Muscle layer of colon (tissue), 2 donors: ENCODE measurements around the gene OSTC.

Experiments used
- H3K27ac ChIP-seq: one replicate; pipeline ENCODE4 v1.7.0; 2013; ENCODE audit warnings: low read depth, mild to moderate bottlenecking, low read length, moderate library complexity
- H3K27me3 ChIP-seq, 2 donors: one replicate each; pipeline ENCODE4 v1.7.0; 2013; ENCODE audit warnings: low read length in 2 of 2, mild to moderate bottlenecking in 2 of 2; ENCODE audit not compliant: insufficient read depth in 2 of 2, control insufficient read depth in 1 of 2
- H3K36me3 ChIP-seq: one replicate; pipeline ENCODE4 v1.7.0; 2013; ENCODE audit warnings: mild to moderate bottlenecking, low read length; ENCODE audit not compliant: insufficient read depth
- H3K4me1 ChIP-seq: one replicate; pipeline ENCODE4 v1.7.0; 2013; ENCODE audit warnings: mild to moderate bottlenecking, low read length; ENCODE audit not compliant: insufficient read depth
- H3K4me3 ChIP-seq, 2 donors: one replicate each; pipeline ENCODE4 v1.7.0; 2013; ENCODE audit warnings: low read length in 2 of 2, low read depth in 1 of 2, mild to moderate bottlenecking in 1 of 2, moderate library complexity in 1 of 2
- H3K9ac ChIP-seq: one replicate; pipeline ENCODE4 v1.7.0; 2013; ENCODE audit warnings: low read length
- H3K9me3 ChIP-seq: one replicate; pipeline ENCODE4 v1.7.0; 2013; ENCODE audit warnings: mild to moderate bottlenecking, low read length
- donor health status: abdominal sarcoma.
- donor health status: Adenocarcinoma of cecum.

Gene OSTC

GRCh38 chr4:108651014-108651791, 804 bp downstream of the OSTC start:
- Histone ChIP-seq H3K4me3 (peak overlapping the region; percentile 90 to 97), H3K4me1 (peaks cover 21% of the 10 kb centered on the region), H3K9me3 (no peaks in the 10 kb centered on the region), H3K36me3 (peaks cover 4% of the 10 kb centered on the region), H3K27me3 (no peaks in the 10 kb centered on the region), H3K9ac (peak overlapping the region; percentile 85), H3K27ac (peak overlapping the region; percentile 87)

GRCh38 chr4:108662629-108663028, 12.2 kb downstream of the OSTC start:
- H3K4me1 ChIP-seq, result no peaks in the 10 kb centered on the region
- no peaks in the 10 kb centered on the region for H3K9me3 ChIP-seq
- H3K27ac ChIP-seq, result no peak overlapping the region
- H3K27me3 ChIP-seq, result no peaks in the 10 kb centered on the region
- no peak overlapping the region for H3K4me3 ChIP-seq
- no peak overlapping the region for H3K9ac ChIP-seq
- H3K36me3 ChIP-seq, result peaks cover 20% of the 10 kb centered on the region

- H3K9me3 ChIP-seq, result no peaks in the 10 kb centered on the region
- H3K36me3 ChIP-seq, result no peaks in the 10 kb centered on the region
- no peak overlapping the region for H3K4me3 ChIP-seq
- H3K27ac ChIP-seq, result no peak overlapping the region
- no peak overlapping the region for H3K9ac ChIP-seq
- no peaks in the 10 kb centered on the region for H3K27me3 ChIP-seq
- no peaks in the 10 kb centered on the region for H3K4me1 ChIP-seq
Observed at GRCh38 chr4:108674356-108674977, 24.1 kb downstream of the OSTC start.

- Histone ChIP-seq H3K9me3 (no peaks in the 10 kb centered on the region), H3K4me1 (no peaks in the 10 kb centered on the region), H3K4me3 (no peak overlapping the region), H3K9ac (no peak overlapping the region), H3K27me3 (no peaks in the 10 kb centered on the region), H3K36me3 (no peaks in the 10 kb centered on the region), H3K27ac (no peak overlapping the region)
Observed at GRCh38 chr4:108681321-108681809, 31.0 kb downstream of the OSTC start.

- Histone ChIP-seq H3K9ac (no peak overlapping the region), H3K27me3 (no peaks in the 10 kb centered on the region), H3K27ac (no peak overlapping the region), H3K4me3 (no peak overlapping the region), H3K4me1 (no peaks in the 10 kb centered on the region), H3K36me3 (no peaks in the 10 kb centered on the region), H3K9me3 (no peaks in the 10 kb centered on the region)
Observed at GRCh38 chr4:108683479-108683878, 33.1 kb downstream of the OSTC start.

GRCh38 chr4:108685036-108685686, 34.8 kb downstream of the OSTC start:
- H3K4me1 ChIP-seq, result no peaks in the 10 kb centered on the region
- no peaks in the 10 kb centered on the region for H3K27me3 ChIP-seq

GRCh38 chr4:108690738-108691137, 40.3 kb downstream of the OSTC start:
- no peaks in the 10 kb centered on the region for H3K36me3 ChIP-seq
- no peaks in the 10 kb centered on the region for H3K27me3 ChIP-seq
- H3K4me3 ChIP-seq, result no peak overlapping the region
- no peak overlapping the region for H3K27ac ChIP-seq
- H3K4me1 ChIP-seq, result no peaks in the 10 kb centered on the region
- H3K9me3 ChIP-seq, result no peaks in the 10 kb centered on the region
- no peak overlapping the region for H3K9ac ChIP-seq

More at GRCh38 chr4:108685036-108685686, 34.8 kb downstream of the OSTC start:
- H3K9me3 ChIP-seq, result no peaks in the 10 kb centered on the region
- no peak overlapping the region for H3K4me3 ChIP-seq
- no peaks in the 10 kb centered on the region for H3K36me3 ChIP-seq
- no peak overlapping the region for H3K9ac ChIP-seq
- no peak overlapping the region for H3K27ac ChIP-seq

GRCh38 chr4:108693211-108693610, 42.8 kb downstream of the OSTC start:
- Histone ChIP-seq H3K4me1 (no peaks in the 10 kb centered on the region), H3K9ac (no peak overlapping the region), H3K4me3 (no peak overlapping the region), H3K27ac (no peak overlapping the region), H3K27me3 (no peaks in the 10 kb centered on the region), H3K9me3 (no peaks in the 10 kb centered on the region), H3K36me3 (no peaks in the 10 kb centered on the region)

- no peaks in the 10 kb centered on the region for H3K27me3 ChIP-seq
- no peaks in the 10 kb centered on the region for H3K4me1 ChIP-seq
- H3K9ac ChIP-seq, result no peak overlapping the region
- H3K36me3 ChIP-seq, result no peaks in the 10 kb centered on the region
- H3K27ac ChIP-seq, result no peak overlapping the region
- no peaks in the 10 kb centered on the region for H3K9me3 ChIP-seq
- H3K4me3 ChIP-seq, result no peak overlapping the region
Observed at GRCh38 chr4:108693819-108694218, 43.4 kb downstream of the OSTC start.

- no peak overlapping the region for H3K27ac ChIP-seq
- H3K9me3 ChIP-seq, result no peaks in the 10 kb centered on the region
- H3K36me3 ChIP-seq, result no peaks in the 10 kb centered on the region
- H3K4me1 ChIP-seq, result no peaks in the 10 kb centered on the region
- H3K27me3 ChIP-seq, result no peaks in the 10 kb centered on the region
- H3K9ac ChIP-seq, result no peak overlapping the region
- no peak overlapping the region for H3K4me3 ChIP-seq
Observed at GRCh38 chr4:108694423-108694822, 44.0 kb downstream of the OSTC start.

- Histone ChIP-seq H3K27me3 (no peaks in the 10 kb centered on the region), H3K4me3 (no peak overlapping the region), H3K27ac (no peak overlapping the region), H3K9ac (no peak overlapping the region), H3K4me1 (no peaks in the 10 kb centered on the region), H3K36me3 (no peaks in the 10 kb centered on the region), H3K9me3 (no peaks in the 10 kb centered on the region)
Observed at GRCh38 chr4:108695062-108695461, 44.7 kb downstream of the OSTC start.
